H1 (cell line): ENCODE results near the gene GALNTL6. TPM values are rescaled to one million over a fixed set of nuclear protein-coding genes. Genes with fewer than 3 reads are reported as not detected.
A peak's percentile ranks its signal among the peaks of the same experiment; 100 is the strongest.

Experiments used
- CBX5 ChIP-seq: fragments of 300-800, 300-1000 bp; sonication (generic); IDR thresholded peaks from 2 replicates; pipeline ENCODE4 v1.7.1; 2016; ENCODE audit warnings: antibody characterized with exemption, low read length, low read depth
- CTBP2 ChIP-seq: IDR thresholded peaks from 2 replicates; pipeline ENCODE4 v1.7.0; 2011; ENCODE audit warnings: borderline replicate concordance, mild to moderate bottlenecking, moderate library complexity, mixed read lengths, low read length; ENCODE audit not compliant: insufficient read depth, insufficient read length
- POU5F1 ChIP-seq: IDR thresholded peaks from 2 replicates; pipeline ENCODE4 v1.6.1; 2011; ENCODE audit warnings: low read depth, mild to moderate bottlenecking, low read length, moderate library complexity
- RAD21 ChIP-seq, 2 experiments: IDR thresholded peaks in 1 of 2; conservative IDR thresholded peaks in 1 of 2; 2 replicates each; pipeline ENCODE4 v1.6.1; 2011; ENCODE audit warnings: low read depth in 2 of 2, low read length in 2 of 2, improper control_type of control experiment in 1 of 2, inconsistent platforms in 1 of 2, mild to moderate bottlenecking in 1 of 2, moderate library complexity in 1 of 2
- TEAD4 ChIP-seq: IDR thresholded peaks from 2 replicates; pipeline ENCODE4 v1.6.1; 2012; ENCODE audit warnings: low read depth, low read length, inconsistent platforms, mixed read lengths
- YY1 ChIP-seq: IDR thresholded peaks from 2 replicates; pipeline ENCODE4 v1.6.1; 2011; ENCODE audit warnings: low read depth, mild to moderate bottlenecking, low read length
- polyA plus RNA-seq, 7 experiments: library from polyadenylated mRNA; depleted of rRNA in 3 of 7; stranded (reverse) in 5 of 7; unstranded in 2 of 7; fragments of >200 nt in 5 of 7; fragments of 200-250 nt in 2 of 7; gene quantifications; 1 replicate in 5 of 7; 2 replicates in 1 of 7; 4 replicates in 1 of 7; pipeline versions ENCODE4 v1.2.1 to v1.2.3, GENCODE V29; 2011 to 2013; ENCODE audit warnings: missing spikeins in 2 of 7, mixed read lengths in 2 of 7
- total RNA-seq: library from RNA; stranded (reverse); fragmentation: NEBNext Ultra II Directional; extraction: Animal tissue kit (Norgen Biotek cat#: 25700); gene quantifications from 2 replicates; pipeline ENCODE4 v1.2.1, GENCODE V29; 2021

GALNTL6 gene
- total and polyA plus RNA-seq, 2 of the 8 experiments (the other 6 are each of a cell fraction or from before 2014, with no cell fraction given): 0.03 to 0.32 TPM

- TF ChIP-seq RAD21 (IDR thresholded peaks at IDR 0.05 in 1 of 2, conservative IDR thresholded peaks at IDR 0.05 in 1 of 2; ENCODE audit: low read depth in 2 of 2, low read length in 2 of 2) (peak; percentile 50 to 58), POU5F1 (no peak), CTBP2 (no peak), TEAD4 (peak; percentile 62), YY1 (no peak), CBX5 (no peak)
These were observed 419.8 kb downstream of the GALNTL6 start (continued) for GRCh38 chr4:172232966-172233365.
